ENCODE measurements around the gene HOPX. TPM values are rescaled to one million over a fixed set of nuclear protein-coding genes. Genes with fewer than 3 reads are reported as not detected.
"Not testable (repeated sequence)": the region's sequence is repeated elsewhere in the genome, so short reads cannot be mapped to it uniquely, and the experiment has no call there.

Gene HOPX
- total RNA-seq, 1 experiment from 2014 or later: not detected

- in situ Hi-C loops (cut with HindIII; ENCODE audit: low sequenced_read_pairs): no loop called here
These were observed 43.9 kb downstream of the HOPX start for GRCh38 chr4:56637154-56637553.

GRCh38 chr4:56634954-56635353 is 46.1 kb downstream of the HOPX start:
- DNase-seq (ENCODE audit: low spot score); in situ Hi-C loops (cut with HindIII; ENCODE audit: low sequenced_read_pairs): not testable (repeated sequence)

More at GRCh38 chr4:56637154-56637553, 43.9 kb downstream of the HOPX start:
- no peak for DNase-seq (ENCODE audit: low spot score)

- no peak for DNase-seq (ENCODE audit: low spot score)
- in situ Hi-C loops (cut with HindIII; ENCODE audit: low sequenced_read_pairs): no loop called here
These were observed 47.6 kb downstream of the HOPX start for GRCh38 chr4:56633486-56633885.

GRCh38 chr4:56630876-56631666 is 50.0 kb downstream of the HOPX start:
- in situ Hi-C loops (cut with HindIII; ENCODE audit: low sequenced_read_pairs): no loop called here
- DNase-seq (ENCODE audit: low spot score): no peak

DNA sequence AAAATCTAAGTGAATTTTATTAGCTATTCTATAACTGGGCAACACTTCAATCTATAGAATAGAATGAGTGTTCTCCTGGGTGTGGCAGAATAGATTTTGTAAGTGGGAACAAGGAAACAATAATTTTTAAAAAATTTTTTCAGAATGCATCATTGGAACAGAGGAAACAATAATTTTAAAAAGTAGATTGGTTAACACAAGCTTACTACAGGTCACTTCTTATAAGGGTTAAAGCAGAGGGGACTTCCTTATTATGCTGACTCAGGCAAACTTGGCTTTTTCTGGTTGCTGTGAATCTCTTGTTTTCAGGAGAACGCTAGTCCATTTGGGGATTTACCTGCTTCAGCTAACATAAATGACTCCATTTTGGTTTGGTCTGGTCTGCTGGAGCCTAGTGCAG is 52.5 kb downstream of the HOPX start:
- in situ Hi-C loops (cut with HindIII; ENCODE audit: low sequenced_read_pairs): no loop called here
- DNase-seq (ENCODE audit: low spot score): no peak

- DNase-seq (ENCODE audit: low spot score): no peak
- in situ Hi-C loops (cut with HindIII; ENCODE audit: low sequenced_read_pairs): no loop called here
These were observed 53.1 kb downstream of the HOPX start for GRCh38 chr4:56627985-56628384.

DNA sequence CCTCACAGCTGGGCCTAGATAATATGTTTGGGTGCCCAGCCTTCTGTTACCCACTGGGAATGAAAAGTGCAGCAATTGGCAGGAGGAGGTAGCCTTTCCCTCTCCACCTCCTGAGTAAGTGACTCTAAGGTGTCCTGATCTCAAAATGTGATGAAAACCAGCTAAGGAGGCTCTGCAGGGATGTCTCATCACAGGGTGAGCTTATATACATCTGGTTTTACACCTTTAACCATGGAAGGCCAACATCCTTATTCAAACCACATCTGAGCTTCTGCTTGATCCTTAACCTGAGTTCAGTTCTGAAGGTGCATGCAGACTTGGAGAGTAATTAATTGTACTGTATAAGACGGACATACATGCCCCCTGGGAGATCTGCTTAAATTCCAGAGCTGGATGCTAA is 53.7 kb downstream of the HOPX start:
- no peak for DNase-seq (ENCODE audit: low spot score)
- in situ Hi-C loops (cut with HindIII; ENCODE audit: low sequenced_read_pairs): no loop called here

- DNase-seq (ENCODE audit: low spot score): no peak
- in situ Hi-C loops (cut with HindIII; ENCODE audit: low sequenced_read_pairs): no loop called here
These were observed 54.1 kb downstream of the HOPX start for GRCh38 chr4:56626963-56627362.

DNA sequence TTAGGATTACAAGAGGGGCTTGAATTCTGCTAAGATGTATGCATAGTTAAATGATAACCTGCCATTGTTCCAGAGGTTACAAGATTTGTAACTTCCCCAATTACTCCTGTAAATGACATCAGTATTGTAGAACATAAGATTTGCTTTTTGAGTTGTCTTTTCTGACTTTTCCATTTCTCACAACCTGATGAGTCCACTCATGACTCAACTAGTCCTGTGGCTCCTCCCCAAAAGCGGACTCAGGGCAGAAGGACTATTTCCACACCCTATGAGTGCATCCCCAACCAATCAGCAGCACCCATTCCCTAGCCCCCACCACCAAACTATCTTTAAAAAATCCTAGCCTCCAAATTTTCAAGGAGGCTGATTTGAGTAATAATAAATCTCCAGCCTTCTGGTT is 54.7 kb downstream of the HOPX start:
- in situ Hi-C loops (cut with HindIII; ENCODE audit: low sequenced_read_pairs): no loop called here
- no peak for DNase-seq (ENCODE audit: low spot score)

- DNase-seq (ENCODE audit: low spot score): no peak
These were observed 58.9 kb downstream of the HOPX start for GRCh38 chr4:56622176-56622575.

DNA sequence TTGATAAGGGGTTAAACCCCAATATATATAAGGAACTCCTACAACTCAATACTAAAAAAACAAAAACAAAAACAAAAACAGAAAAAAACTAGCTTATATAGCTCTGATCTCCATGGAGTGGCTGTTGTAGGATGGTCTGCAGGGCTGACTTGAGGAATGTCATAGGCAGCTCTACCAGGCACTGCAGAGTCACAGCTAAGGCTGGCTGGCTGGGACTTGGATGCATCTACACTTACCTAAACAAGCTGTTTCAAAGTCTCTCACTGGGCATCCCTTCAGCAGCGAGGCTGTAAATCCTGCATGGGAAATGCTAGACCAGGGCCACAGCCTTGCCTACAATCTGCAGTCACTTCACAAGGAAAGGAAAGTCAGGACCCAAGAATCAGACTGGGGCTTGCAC is 61.3 kb downstream of the HOPX start:
- in situ Hi-C loops (cut with HindIII; ENCODE audit: low sequenced_read_pairs): no loop called here
- no peak for DNase-seq (ENCODE audit: low spot score)

More at GRCh38 chr4:56622176-56622575, 58.9 kb downstream of the HOPX start:
- in situ Hi-C loops (cut with HindIII; ENCODE audit: low sequenced_read_pairs): no loop called here

- in situ Hi-C loops (cut with HindIII; ENCODE audit: low sequenced_read_pairs): no loop called here
- DNase-seq (ENCODE audit: low spot score): no peak
These were observed 61.9 kb downstream of the HOPX start for GRCh38 chr4:56619160-56619559.

GRCh38 chr4:56618734-56619133 is 62.4 kb downstream of the HOPX start:
- in situ Hi-C loops (cut with HindIII; ENCODE audit: low sequenced_read_pairs): no loop called here
- no peak for DNase-seq (ENCODE audit: low spot score)

GRCh38 chr4:56613101-56613862 is 67.8 kb downstream of the HOPX start:
- in situ Hi-C loops (cut with HindIII; ENCODE audit: low sequenced_read_pairs): no loop called here
- DNase-seq (ENCODE audit: low spot score): no peak

DNA sequence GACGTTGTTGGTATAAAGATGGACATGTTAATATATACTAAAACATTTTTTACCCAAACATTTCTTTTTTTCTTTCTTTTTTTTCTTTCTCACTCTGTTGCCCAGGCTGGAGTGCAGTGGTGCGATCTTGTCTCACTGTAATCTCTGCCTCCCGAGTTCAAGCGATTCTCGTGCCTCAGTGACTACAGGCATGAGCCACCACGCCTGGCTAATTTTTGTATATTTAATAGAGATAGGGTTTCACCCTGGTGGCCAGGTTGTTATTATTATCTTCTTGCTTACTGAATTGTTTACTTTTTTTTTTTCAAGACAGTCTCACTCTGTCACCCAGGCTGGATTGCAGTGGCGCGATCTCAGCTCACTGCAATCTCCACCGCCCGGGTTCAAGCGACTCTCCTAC is 68.8 kb downstream of the HOPX start:
- DNase-seq (ENCODE audit: low spot score): no peak

GRCh38 chr4:56611501-56611900 is 69.6 kb downstream of the HOPX start:
- DNase-seq (ENCODE audit: low spot score): no peak
- in situ Hi-C loops (cut with HindIII; ENCODE audit: low sequenced_read_pairs): no loop called here

More for the DNA sequence above, 68.8 kb downstream of the HOPX start:
- in situ Hi-C loops (cut with HindIII; ENCODE audit: low sequenced_read_pairs): no loop called here

GRCh38 chr4:56610170-56610569 is 70.9 kb downstream of the HOPX start:
- in situ Hi-C loops (cut with HindIII; ENCODE audit: low sequenced_read_pairs): not testable (repeated sequence)

GRCh38 chr4:56607926-56608325 is 73.2 kb downstream of the HOPX start:
- in situ Hi-C loops (cut with HindIII; ENCODE audit: low sequenced_read_pairs): no loop called here
- DNase-seq (ENCODE audit: low spot score): no peak

More at GRCh38 chr4:56610170-56610569, 70.9 kb downstream of the HOPX start:
- DNase-seq (ENCODE audit: low spot score): not testable (repeated sequence)

DNA sequence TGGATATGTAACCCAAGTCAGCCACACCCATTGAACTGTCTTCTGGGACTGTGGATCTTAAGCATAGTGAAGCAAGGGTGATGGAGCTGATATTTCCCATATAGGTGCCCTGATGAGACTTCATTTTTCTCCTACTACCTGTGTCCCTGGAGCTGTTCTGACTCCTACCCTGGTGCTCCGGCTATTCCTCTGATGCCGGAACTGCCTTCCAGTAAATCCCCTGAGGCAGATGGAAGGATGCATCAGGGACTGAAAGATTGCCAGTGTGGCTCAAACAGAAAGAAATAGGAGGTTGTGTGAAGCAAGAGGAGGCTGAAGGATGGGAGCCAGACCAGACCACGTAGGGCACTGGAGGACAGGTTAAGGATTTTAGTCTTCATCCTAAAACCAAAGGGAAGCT is 74.7 kb downstream of the HOPX start:
- no peak for DNase-seq (ENCODE audit: low spot score)
- in situ Hi-C loops (cut with HindIII; ENCODE audit: low sequenced_read_pairs): no loop called here

DNA sequence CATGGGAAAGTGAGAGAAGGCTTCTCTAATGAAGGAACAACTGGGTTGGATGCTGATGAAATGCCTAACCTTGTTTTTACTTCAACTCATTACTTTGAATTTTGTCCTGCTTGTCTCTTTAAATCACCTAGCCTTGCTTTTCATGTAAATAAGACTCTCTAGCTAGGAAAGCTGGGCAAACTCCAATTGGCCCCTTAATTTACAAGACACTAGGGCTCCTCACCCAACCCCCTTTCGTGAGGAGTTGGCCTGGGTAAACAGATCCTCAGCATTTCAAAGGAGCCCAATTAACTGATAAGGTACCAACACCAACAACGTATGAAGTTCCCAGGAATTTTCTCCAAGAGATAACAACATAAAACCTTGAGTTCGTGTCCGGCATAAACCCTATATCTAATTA is 75.6 kb downstream of the HOPX start:
- DNase-seq (ENCODE audit: low spot score); in situ Hi-C loops (cut with HindIII; ENCODE audit: low sequenced_read_pairs): not testable (repeated sequence)
